Small intestine (tissue), 7 donors: ENCODE results near the gene FOSL1. TPM values are rescaled to one million over a fixed set of nuclear protein-coding genes. Genes with fewer than 3 reads are reported as not detected.

Experiments
- DNase-seq, 2 donors: peaks; one replicate each; pipeline versions ENCODE4 v3.0.0 to v3.0.0-alpha.2; 2013
- FAIRE-seq: peaks from 2 replicates; lab custom pipeline; 2012; peaks lifted over from hg19 to GRCh38; lab: Jason Lieb, UNC
- H3K27ac ChIP-seq, 3 donors: one replicate each; pipeline ENCODE4 v1.5.1; 2013; ENCODE audit warnings: low read length in 2 of 3, mild to moderate bottlenecking in 2 of 3, control low read depth in 1 of 3, inconsistent platforms in 1 of 3, low read depth in 1 of 3, moderate library complexity in 1 of 3
- H3K27me3 ChIP-seq, 3 donors: one replicate each; pipeline ENCODE4 v1.6.1; 2013; ENCODE audit warnings: low read length in 3 of 3, inconsistent platforms in 1 of 3; ENCODE audit not compliant: control insufficient read depth in 3 of 3, insufficient read depth in 3 of 3
- H3K36me3 ChIP-seq, 3 donors: one replicate each; pipeline ENCODE4 v1.6.1; 2013; ENCODE audit warnings: low read length in 3 of 3, inconsistent platforms in 1 of 3, low read depth in 1 of 3, mild to moderate bottlenecking in 1 of 3, moderate library complexity in 1 of 3; ENCODE audit not compliant: control insufficient read depth in 3 of 3, insufficient read depth in 2 of 3
- H3K4me1 ChIP-seq, 3 donors: one replicate each; pipeline ENCODE4 v1.6.1; 2013; ENCODE audit warnings: low read length in 2 of 3, inconsistent platforms in 1 of 3, low read depth in 1 of 3, mild to moderate bottlenecking in 1 of 3, moderate library complexity in 1 of 3; ENCODE audit not compliant: control insufficient read depth in 3 of 3, insufficient read depth in 2 of 3
- H3K4me3 ChIP-seq, 3 donors: one replicate each; pipeline ENCODE4 v1.5.1; 2013; ENCODE audit warnings: low read length in 3 of 3, control low read depth in 1 of 3, inconsistent platforms in 1 of 3, low read depth in 1 of 3, mild to moderate bottlenecking in 1 of 3, moderate library complexity in 1 of 3
- H3K9me3 ChIP-seq, 2 donors: one replicate each; pipeline ENCODE4 v1.6.1; 2013; ENCODE audit warnings: low read depth in 1 of 2, low read length in 1 of 2; ENCODE audit not compliant: control insufficient read depth in 2 of 2, insufficient read depth in 1 of 2
- WGBS, 3 donors: extraction: QIAGEN DNeasy Blood & Tissue Kit; methylation state at CpG; one replicate each; pipeline ENCODE4 v1.1.7; 2013; 5-methylcytosine and 5-hydroxymethylcytosine counted together
- polyA plus RNA-seq, 4 donors: library from polyadenylated mRNA; stranded (reverse) in 3 of 4; unstranded in 1 of 4; fragments of 200-250 nt in 3 of 4; fragments of 120-200 nt in 1 of 4; gene quantifications; one replicate each; pipeline versions ENCODE4 v1.2.1 to v1.2.3, GENCODE V29; 2013
- donor health status: healthy with polysubstance abuse.
- donor health status: control.
- donor health status: control.
- donor health status: Bipolar disorder and iron deficiency.
- donor health status: healthy.

The FOSL1 gene
- polyA plus RNA-seq, 4 donors = 0.04 to 5.2 (median 1.9) TPM

DNA sequence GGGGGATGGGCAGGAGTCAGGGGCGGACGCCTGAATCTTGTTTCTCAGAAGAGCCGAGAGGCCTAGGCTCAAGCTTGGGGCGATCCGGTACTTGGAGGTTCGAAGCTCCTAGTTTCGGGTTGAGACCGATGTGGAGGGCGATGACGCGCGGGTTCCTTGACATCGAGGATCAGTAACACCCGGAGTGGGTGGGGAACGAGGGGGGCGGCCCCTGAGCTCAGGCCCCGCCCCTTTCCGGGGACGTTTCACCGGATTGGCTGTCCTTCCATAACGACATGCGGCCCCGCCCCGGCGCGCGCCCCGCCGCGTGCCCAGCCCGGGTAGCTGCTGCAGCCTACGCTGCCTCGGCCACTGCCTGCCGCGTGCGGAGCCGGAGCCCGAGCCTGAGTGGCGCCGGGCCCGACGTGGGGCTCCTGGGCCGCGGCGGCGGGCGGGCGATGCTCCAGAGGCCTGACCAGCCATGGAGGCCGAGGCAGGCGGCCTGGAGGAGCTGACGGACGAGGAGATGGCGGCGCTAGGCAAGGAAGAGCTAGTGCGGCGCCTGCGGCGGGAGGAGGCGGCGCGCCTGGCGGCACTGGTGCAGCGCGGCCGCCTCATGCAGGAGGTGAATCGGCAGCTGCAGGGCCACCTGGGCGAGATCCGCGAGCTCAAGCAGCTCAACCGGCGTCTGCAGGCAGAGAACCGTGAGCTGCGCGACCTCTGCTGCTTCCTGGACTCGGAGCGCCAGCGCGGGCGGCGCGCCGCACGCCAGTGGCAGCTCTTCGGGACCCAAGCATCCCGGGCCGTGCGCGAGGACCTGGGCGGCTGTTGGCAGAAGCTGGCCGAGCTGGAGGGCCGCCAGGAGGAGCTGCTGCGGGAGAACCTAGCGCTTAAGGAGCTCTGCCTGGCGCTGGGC is 9.6 kb downstream of the FOSL1 start, which contains the start of gene CCDC85B:
Gene CCDC85B (plus strand): TSS at position 350 of the 895 bp plus-strand sequence. CDS start 111 bp downstream, at position 461.
- Histone ChIP-seq H3K4me1 (peaks cover 6 to 52% (median 15%) of the 10 kb centered on the region in 3 donors), H3K27me3 (peaks cover 0 to 18% (median 0%) of the 10 kb centered on the region in 3 donors), H3K27ac (peak within 1 kb of the TSS; percentile 73 to 97 (median 95)), H3K4me3 (peak within 1 kb of the TSS; percentile 49 to 63 (median 57)), H3K36me3 (peaks cover 0 to 15% (median 0%) of the 10 kb centered on the region in 3 donors), H3K9me3 (no peaks in the 10 kb centered on the region)
- DNase-seq (peak; percentile 96 to 99), FAIRE-seq (no peak)
- 0% methylated on average over 76 to 94 of the region's 94 CpGs for WGBS, 3 donors

DNA sequence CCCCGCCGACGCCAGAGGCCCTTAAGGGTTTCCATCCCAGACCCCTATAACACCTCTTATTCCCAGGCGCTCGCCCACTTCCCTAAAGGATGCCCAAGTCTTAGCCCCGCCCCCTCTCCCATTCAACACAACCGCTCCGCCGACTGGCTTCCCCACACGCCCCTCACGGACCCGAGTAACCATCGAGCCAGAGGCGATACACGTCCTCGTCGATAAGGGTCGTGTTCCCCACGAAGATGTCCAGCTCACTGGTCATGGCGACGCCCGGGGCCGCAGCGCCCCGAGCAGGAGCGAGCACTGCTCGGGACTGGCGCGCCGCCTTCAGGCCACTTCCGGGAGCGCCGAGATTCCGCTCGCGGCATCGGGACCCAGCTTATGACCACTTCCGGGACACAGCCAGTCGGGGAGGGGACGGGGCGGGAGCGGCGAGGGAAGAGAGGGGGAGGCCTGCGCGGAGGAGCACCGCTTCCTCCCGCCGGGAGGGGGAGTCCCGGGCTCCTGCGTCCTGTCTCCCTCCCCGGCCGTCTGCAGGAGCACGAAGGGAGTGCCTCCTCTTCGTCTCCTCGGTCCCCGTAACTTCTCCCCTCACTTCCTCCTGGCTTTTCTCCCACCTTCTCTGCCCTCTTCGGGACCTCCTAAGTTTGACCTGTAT is 11.9 kb downstream of the FOSL1 start, which contains the start of gene FIBP:
Gene FIBP (minus strand): TSS at position 309 of the 652 bp plus-strand sequence. CDS start 53 bp downstream, at position 256.
- peaks cover 0 to 16% (median 0%) of the 10 kb centered on the region in 3 donors for H3K27me3 ChIP-seq
- peak; percentile 97 to 99 for DNase-seq
- 0 to 1% (median 1%) methylated on average over 50 to 57 of the region's 57 CpGs for WGBS, 3 donors
- H3K4me3 ChIP-seq = peak within 1 kb of the TSS; percentile 46 to 74 (median 73)
- peaks cover 8 to 62% (median 15%) of the 10 kb centered on the region in 3 donors for H3K4me1 ChIP-seq
- FAIRE-seq = no peak
- peaks cover 0 to 38% (median 7%) of the 10 kb centered on the region in 3 donors for H3K36me3 ChIP-seq
- H3K9me3 ChIP-seq = no peaks in the 10 kb centered on the region
- H3K27ac ChIP-seq = peak within 1 kb of the TSS; percentile 84 to 97 (median 95)

DNA sequence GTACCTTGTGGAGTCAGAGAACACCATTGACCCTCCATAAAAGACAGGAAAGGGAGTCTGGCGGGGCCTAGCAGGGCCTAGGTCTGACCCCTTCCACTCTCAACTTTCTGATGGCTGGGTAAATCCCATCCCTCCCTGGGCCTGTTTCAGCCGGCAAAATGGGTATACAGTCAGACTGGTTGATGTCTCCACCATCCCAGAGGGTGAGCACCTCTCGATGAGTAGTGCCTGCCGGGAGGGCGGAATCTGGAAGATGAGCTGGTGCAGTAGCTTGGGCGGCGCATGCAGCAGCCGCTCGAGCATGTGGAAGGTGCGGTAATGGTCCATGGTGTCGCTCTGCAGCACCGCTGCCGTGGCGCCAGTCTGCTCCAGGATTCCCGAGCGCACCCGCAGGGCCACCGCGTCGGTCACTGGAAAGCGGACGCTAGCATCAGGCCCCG is 12.4 kb downstream of the FOSL1 start:
- FAIRE-seq (no peak), DNase-seq (no peak)
- H3K27ac ChIP-seq = peak overlapping the region; percentile 84 to 97 (median 95)
- H3K4me3 ChIP-seq = peak overlapping the region; percentile 46 to 74 (median 73)
- 2 to 4% (median 4%) methylated on average over 23 of the region's 23 CpGs for WGBS, 3 donors
- peaks cover 8 to 62% (median 12%) of the 10 kb centered on the region in 3 donors for H3K4me1 ChIP-seq
- H3K27me3 ChIP-seq = peaks cover 0 to 16% (median 0%) of the 10 kb centered on the region in 3 donors
- peaks cover 0 to 43% (median 11%) of the 10 kb centered on the region in 3 donors for H3K36me3 ChIP-seq
- no peaks in the 10 kb centered on the region for H3K9me3 ChIP-seq

DNA sequence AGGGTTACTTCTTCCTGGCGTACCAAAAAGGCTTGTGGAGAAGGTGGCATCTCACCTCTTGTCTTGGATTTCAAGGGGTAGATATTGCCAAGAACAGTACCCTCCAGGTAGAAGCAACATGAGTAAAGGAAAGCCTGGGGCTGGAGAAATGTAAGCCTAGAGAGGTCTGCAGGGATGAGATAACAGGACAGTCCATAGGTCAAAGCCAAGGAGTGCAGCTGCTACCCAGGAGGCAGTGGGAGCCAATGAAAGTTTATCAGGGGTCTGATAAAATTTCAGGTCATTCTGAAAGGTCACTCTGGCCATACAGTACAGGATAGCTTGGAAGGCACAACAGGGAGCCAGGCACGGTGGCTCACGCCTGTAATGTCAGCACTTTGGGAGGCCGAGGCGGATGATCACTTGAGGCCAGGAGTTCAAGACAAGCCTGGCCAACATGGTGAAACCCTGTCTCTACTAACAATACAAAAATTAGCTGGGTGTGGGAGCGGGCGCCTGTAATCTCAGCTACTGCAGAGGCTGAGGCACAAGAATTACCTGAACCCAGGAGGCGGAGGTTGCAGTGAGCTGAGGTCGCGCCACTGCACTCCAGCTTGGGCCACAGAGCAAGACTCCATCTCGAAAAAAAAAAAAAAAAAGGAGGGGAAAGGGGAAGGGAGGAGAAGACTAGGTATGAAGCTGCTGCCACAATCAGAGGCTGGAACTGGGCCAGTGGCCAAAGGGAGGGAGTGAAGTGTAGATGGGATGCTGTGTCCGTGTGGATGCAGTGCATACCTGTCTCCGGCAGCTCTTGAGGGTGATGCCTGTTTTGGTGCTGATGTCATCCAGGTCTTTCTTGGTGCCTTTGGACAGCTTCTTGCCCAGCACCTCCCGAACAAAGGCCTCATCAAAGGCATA is 13.1 kb downstream of the FOSL1 start:
- peak in 1 of 2 donors; percentile 60 for DNase-seq
- FAIRE-seq = no peak
- H3K36me3 ChIP-seq = peaks cover 0 to 50% (median 13%) of the 10 kb centered on the region in 3 donors
- peaks cover 8 to 57% (median 11%) of the 10 kb centered on the region in 3 donors for H3K4me1 ChIP-seq
- no peaks in the 10 kb centered on the region for H3K9me3 ChIP-seq
- peaks cover 0 to 16% (median 0%) of the 10 kb centered on the region in 3 donors for H3K27me3 ChIP-seq
- peak overlapping the region in 2 of 3 donors; percentile 73 to 74 for H3K4me3 ChIP-seq
- peak overlapping the region; percentile 84 to 97 (median 95) for H3K27ac ChIP-seq
- 71 to 79% (median 75%) methylated on average over 14 of the region's 14 CpGs for WGBS, 3 donors

DNA sequence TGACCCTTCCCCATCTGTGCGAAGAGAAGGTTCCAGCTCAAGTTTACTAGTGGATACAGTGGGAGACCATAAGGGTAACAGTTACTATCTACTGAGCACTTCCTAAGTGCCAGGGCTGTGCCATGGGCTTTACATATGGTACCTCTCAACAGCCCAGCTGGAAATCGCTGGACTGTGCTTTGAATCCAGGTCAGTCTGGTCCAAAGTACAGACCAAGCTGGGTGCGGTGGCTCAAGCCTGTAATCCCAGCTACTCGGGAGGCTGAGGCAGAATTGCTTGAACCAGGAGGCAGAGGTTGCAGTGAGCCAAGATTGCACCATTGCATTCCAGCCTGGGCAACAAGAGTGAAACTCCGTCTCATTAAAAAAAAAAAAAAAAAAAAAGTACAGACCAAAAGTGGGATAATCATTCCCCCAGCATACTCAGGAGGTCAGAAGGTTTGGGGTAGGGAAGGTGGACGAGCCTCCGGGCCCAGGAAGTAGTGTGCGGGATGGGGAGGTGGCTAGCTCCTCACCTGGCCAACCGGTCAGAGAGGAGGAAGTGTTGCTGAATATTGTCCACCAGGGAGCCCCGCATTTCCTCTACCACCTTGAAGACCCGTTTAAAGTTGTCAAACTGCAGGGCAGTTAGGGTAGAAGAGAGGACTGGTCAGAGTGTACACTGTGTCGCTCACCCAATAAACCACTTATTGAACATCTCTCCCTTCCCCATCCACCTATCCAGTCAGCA is 14.2 kb downstream of the FOSL1 start:
- WGBS, 3 donors = 67 to 88% (median 77%) methylated on average over 12 of the region's 12 CpGs
- no peak for FAIRE-seq
- H3K36me3 ChIP-seq = peaks cover 0 to 61% (median 13%) of the 10 kb centered on the region in 3 donors
- H3K27me3 ChIP-seq = peaks cover 0 to 9% (median 0%) of the 10 kb centered on the region in 3 donors
- peak in 1 of 2 donors; percentile 70 for DNase-seq
- peak overlapping the region in 2 of 3 donors; percentile 64 to 95 for H3K27ac ChIP-seq
- no peak overlapping the region for H3K4me3 ChIP-seq
- H3K4me1 ChIP-seq = peaks cover 8 to 47% (median 11%) of the 10 kb centered on the region in 3 donors
- no peaks in the 10 kb centered on the region for H3K9me3 ChIP-seq

DNA sequence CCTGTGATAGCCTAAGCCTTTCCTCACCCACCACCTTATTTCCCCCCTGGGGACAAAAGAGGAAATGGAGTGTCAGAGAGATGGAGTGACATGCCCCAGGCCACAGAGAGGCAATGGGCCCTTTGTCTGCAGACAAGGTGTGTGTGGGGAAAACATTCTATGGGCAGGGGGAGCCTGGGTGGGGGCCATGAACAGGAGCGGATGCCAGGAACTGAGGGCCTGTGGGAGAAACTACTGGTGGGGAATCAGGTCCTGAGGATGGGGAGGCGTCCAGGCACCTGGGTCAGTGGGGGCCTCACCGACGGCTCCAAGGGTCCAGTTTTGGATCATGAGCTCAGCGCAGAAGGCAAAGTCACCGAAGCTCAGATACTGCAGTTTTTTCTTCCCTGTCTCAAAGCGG is 15.0 kb downstream of the FOSL1 start:
- H3K36me3 ChIP-seq = peaks cover 0 to 65% (median 13%) of the 10 kb centered on the region in 3 donors
- H3K4me3 ChIP-seq = no peak overlapping the region
- no peak for FAIRE-seq
- no peak for DNase-seq
- H3K4me1 ChIP-seq = peaks cover 8 to 47% (median 11%) of the 10 kb centered on the region in 3 donors
- no peak overlapping the region for H3K27ac ChIP-seq
- no peaks in the 10 kb centered on the region for H3K9me3 ChIP-seq
- peaks cover 0 to 9% (median 0%) of the 10 kb centered on the region in 3 donors for H3K27me3 ChIP-seq
- 93 to 97% (median 95%) methylated on average over 7 of the region's 7 CpGs for WGBS, 3 donors

DNA sequence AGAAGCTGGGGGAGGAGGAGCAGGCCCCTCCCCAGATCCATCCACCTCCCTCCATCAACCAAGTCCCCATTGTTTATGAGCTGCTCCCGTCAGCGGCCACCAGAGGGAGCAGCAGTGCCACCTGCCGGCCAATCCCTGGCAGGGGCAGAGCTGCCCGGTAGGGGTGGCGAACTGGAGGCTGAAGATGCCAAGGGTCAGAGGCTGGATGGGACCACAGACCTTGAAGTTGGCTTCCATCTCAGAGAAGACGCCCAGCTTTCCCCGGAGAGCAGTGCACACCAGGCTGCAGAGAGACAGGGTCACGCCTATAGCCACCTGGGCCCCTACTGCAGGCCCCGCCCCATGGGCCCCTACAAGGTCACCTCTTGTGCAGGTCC is 15.5 kb downstream of the FOSL1 start:
- no peak overlapping the region for H3K4me3 ChIP-seq
- H3K9me3 ChIP-seq = no peaks in the 10 kb centered on the region
- peaks cover 0 to 8% (median 0%) of the 10 kb centered on the region in 3 donors for H3K27me3 ChIP-seq
- peaks cover 0 to 69% (median 13%) of the 10 kb centered on the region in 3 donors for H3K36me3 ChIP-seq
- WGBS, 3 donors = 12 to 20% (median 15%) methylated on average over 9 of the region's 9 CpGs
- DNase-seq (peak; percentile 74 to 85), FAIRE-seq (no peak)
- peaks cover 8 to 41% (median 11%) of the 10 kb centered on the region in 3 donors for H3K4me1 ChIP-seq
- peak overlapping the region in 1 of 3 donors; percentile 4 for H3K27ac ChIP-seq
